HUES6 (cell line): ENCODE data around the gene AHCTF1.
A peak's percentile ranks its signal among the peaks of the same experiment; 100 is the strongest.

Experiments
- H3K27ac ChIP-seq: 2 replicates; pipeline ENCODE4 v1.7.0; 2013; ENCODE audit warnings: low read depth, mild to moderate bottlenecking, low read length, inconsistent platforms
- H3K27me3 ChIP-seq: 2 replicates; pipeline ENCODE4 v1.6.1; 2013; ENCODE audit warnings: low read length; ENCODE audit not compliant: control insufficient read depth, insufficient read depth
- H3K36me3 ChIP-seq: 2 replicates; pipeline ENCODE4 v1.6.1; 2013; ENCODE audit warnings: low read length; ENCODE audit not compliant: control insufficient read depth, insufficient read depth
- H3K4me1 ChIP-seq: 2 replicates; pipeline ENCODE4 v1.6.1; 2013; ENCODE audit warnings: low read length; ENCODE audit not compliant: control insufficient read depth, insufficient read depth
- H3K4me3 ChIP-seq: 2 replicates; pipeline ENCODE4 v1.5.1; 2013; ENCODE audit warnings: low read depth, low read length
- H3K9ac ChIP-seq: one replicate; pipeline ENCODE4 v1.6.1; 2013; ENCODE audit warnings: mild to moderate bottlenecking, low read length
- H3K9me3 ChIP-seq: 2 replicates; pipeline ENCODE4 v1.6.1; 2013; ENCODE audit warnings: low read depth, low read length; ENCODE audit not compliant: control insufficient read depth, insufficient read depth

Gene AHCTF1

DNA sequence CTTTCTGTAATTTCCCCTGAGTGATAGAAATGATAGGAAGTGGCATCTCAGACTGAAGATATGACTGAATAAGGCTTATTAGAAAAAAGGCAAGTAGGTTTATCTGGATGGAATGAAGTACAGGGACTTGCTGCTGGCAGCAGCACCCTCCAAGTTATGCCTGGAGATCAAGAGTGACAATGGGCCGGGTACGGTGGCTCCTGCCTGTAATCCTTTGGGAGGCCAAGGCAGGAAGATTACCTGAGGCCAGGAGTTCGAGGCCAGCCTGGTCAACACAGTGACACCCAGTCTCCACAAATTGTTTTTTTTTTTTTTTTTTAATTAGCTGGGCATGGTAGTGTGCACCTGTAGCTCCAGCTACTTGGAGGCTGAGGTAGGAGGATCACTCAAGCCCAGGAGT, 119.8 kb downstream of the AHCTF1 start:
- H3K27me3 ChIP-seq: no peaks in the 10 kb centered on the region
- no peak overlapping the region for H3K9ac ChIP-seq
- no peaks in the 10 kb centered on the region for H3K36me3 ChIP-seq
- H3K4me1 ChIP-seq: peaks cover 14% of the 10 kb centered on the region
- no peak overlapping the region for H3K4me3 ChIP-seq
- peak overlapping the region; percentile 65; the same call in 1 of the 2 replicates for H3K27ac ChIP-seq
- peaks cover 8% of the 10 kb centered on the region; the same call in 1 of the 2 replicates for H3K9me3 ChIP-seq

DNA sequence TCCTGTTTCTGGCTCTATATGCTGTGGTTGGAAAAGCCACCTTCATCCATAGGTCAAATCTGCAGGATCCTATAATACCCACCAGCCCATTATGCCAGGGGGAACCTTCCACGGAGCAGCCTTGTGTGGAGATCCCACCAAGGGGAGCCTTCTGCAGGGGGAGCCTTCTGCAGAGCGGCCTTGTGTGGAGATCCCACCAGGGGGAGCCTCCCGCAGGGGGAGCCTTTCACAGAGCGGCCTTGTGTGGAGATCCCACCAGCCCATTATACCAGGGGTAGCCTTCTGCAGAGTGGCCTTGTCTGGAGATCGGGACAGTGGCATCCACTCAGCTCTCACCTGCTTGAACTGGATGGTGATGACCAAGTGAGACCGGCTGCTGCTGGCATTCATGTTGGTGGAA, 122.3 kb downstream of the AHCTF1 start:
- no peaks in the 10 kb centered on the region for H3K36me3 ChIP-seq
- H3K4me3 ChIP-seq: no peak overlapping the region
- peaks cover 14% of the 10 kb centered on the region for H3K4me1 ChIP-seq
- H3K9me3 ChIP-seq: peaks cover 8% of the 10 kb centered on the region; the same call in 1 of the 2 replicates
- H3K9ac ChIP-seq: no peak overlapping the region
- no peak overlapping the region for H3K27ac ChIP-seq
- H3K27me3 ChIP-seq: no peaks in the 10 kb centered on the region

DNA sequence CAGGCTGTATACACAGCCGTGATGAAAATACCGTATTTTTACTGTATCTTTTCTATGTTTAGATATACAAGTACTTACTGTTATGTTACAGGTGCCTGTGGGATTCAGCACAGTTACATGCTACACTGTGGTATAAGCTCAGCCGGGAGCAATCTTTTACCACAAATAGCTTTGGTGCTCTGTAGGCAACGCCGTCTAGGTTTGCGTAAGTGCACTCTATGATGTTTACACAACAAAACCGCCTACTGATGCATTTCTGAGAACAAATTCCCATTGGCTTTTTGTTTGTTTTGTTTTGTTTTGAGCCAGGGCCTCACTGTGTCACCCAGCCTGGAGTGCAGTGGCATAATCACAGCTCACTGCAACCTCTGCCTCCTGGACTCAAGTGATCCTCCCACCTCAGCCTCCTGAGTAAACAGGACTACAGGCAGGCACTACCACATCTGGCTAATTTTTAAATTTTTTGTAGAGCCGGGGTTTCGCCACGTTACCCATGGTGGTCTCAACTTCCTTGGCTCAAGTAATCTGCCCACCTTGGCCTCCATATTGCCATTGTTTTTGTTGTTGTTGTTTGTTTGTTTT, 126.5 kb downstream of the AHCTF1 start:
- no peak overlapping the region for H3K4me3 ChIP-seq
- H3K4me1 ChIP-seq: peaks cover 4% of the 10 kb centered on the region; the same call in 1 of the 2 replicates
- no peak overlapping the region for H3K9ac ChIP-seq
- no peaks in the 10 kb centered on the region for H3K27me3 ChIP-seq
- H3K36me3 ChIP-seq: no peaks in the 10 kb centered on the region
- no peak overlapping the region for H3K27ac ChIP-seq
- H3K9me3 ChIP-seq: peaks cover 8% of the 10 kb centered on the region; the same call in 1 of the 2 replicates

DNA sequence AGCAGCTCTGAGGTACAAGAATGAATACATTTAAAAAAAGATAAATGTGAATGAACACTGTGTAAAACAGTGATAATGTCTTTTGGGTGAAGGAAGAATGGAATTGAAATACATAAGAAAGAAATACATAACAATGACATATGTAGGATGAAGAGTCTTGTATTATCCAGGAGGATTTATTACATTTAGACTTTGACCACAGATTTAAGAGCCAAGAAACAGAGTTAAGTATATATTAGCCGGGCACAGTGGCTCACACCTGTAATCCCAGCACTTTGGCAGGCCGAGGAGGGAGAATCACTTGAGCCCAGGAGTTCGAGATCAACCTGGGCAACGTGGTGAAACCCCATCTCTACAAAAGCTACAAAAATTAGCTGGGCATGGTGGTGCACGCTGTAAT, 127.9 kb downstream of the AHCTF1 start:
- no peak overlapping the region for H3K27ac ChIP-seq
- no peak overlapping the region for H3K9ac ChIP-seq
- H3K9me3 ChIP-seq: no peaks in the 10 kb centered on the region
- peaks cover 11% of the 10 kb centered on the region for H3K4me1 ChIP-seq
- no peak overlapping the region for H3K4me3 ChIP-seq
- no peaks in the 10 kb centered on the region for H3K36me3 ChIP-seq
- no peaks in the 10 kb centered on the region for H3K27me3 ChIP-seq

DNA sequence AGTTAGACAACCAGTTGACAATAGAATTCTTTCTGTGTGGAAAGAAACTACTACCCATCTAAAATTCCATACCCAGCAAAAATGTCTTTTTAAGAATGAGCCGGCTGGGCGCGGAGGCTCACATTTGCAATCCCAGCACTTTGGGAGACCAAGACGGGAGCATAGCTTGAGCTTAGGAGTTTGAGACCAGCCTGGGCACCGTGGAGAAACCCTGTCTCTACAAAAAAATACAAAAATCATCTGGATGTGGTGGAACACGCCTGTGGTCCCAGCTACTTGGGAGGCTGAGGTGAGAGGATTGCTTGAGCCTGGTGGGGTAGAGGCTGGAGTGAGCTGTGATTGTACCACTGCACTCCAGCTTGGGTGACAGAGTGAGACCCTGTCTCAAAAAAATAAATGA, 128.4 kb downstream of the AHCTF1 start:
- peaks cover 16% of the 10 kb centered on the region for H3K4me1 ChIP-seq
- no peak overlapping the region for H3K4me3 ChIP-seq
- H3K9ac ChIP-seq: no peak overlapping the region
- H3K9me3 ChIP-seq: no peaks in the 10 kb centered on the region
- no peaks in the 10 kb centered on the region for H3K36me3 ChIP-seq
- H3K27ac ChIP-seq: no peak overlapping the region
- H3K27me3 ChIP-seq: no peaks in the 10 kb centered on the region

DNA sequence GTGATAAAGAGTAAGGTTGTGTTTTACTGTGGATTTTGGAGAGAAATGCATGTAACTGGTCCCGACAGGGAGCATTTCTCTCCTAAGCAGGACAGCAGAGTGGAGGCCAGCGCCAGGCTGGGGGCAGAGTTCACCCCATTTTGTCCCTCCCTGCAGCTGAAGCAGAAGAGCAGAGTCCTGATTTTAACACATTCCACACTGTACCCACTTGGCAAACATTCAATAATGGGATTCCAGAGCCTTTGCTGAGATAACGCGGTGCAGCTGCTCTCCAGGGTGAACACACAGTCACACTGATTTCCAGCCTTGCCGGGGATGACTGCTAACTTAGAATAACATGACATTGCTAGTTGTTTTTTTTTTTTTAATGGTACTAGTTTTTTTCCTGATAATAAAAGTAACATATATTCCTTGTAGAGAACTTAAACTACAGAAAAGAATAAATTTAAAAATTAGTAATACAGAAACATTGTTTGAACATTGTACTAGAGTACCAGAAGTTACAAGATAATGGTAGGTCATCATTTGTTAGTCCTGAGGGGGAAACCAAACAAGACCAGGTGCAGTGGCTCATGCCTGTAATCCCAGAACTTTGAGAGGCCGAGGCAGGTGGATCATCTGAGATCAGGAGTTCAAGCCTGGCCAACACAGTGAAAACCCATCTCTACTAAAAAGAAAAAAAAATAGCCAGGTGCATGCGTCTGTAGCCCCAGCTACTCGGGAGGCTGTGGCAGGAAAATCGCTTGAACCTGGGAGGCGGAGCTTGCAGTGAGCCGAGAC, 130.3 kb downstream of the AHCTF1 start:
- H3K4me1 ChIP-seq: peaks cover 12% of the 10 kb centered on the region
- H3K27ac ChIP-seq: no peak overlapping the region
- no peak overlapping the region for H3K9ac ChIP-seq
- H3K4me3 ChIP-seq: no peak overlapping the region
- H3K27me3 ChIP-seq: no peaks in the 10 kb centered on the region
- no peaks in the 10 kb centered on the region for H3K9me3 ChIP-seq
- H3K36me3 ChIP-seq: no peaks in the 10 kb centered on the region

DNA sequence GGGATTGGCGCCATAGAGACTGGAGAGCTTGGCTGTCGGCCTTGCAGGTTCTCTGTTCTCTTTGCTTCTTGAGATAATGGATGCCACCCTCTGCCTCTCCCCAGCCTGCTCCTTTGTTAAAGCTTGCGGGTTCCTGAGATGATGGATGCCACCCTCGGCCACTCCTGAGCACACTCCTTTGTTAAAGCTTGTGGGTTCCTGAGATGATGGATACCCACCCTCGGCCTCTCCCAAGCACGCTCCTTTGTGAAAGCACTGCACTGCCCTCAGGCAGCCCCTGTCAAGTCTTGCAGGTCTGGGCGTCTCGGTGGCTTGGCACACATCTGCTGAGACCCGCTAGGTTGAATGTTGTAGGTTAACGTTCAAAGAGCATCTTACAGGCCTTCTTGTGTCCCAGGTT, 131.0 kb downstream of the AHCTF1 start:
- Histone ChIP-seq H3K36me3 (no peaks in the 10 kb centered on the region), H3K4me1 (peaks cover 17% of the 10 kb centered on the region), H3K9ac (no peak overlapping the region), H3K9me3 (no peaks in the 10 kb centered on the region), H3K27ac (no peak overlapping the region), H3K4me3 (no peak overlapping the region), H3K27me3 (0 out of 2 replicates have a peak, but pooled peaks cover 3% of the 10 kb centered on the region)

DNA sequence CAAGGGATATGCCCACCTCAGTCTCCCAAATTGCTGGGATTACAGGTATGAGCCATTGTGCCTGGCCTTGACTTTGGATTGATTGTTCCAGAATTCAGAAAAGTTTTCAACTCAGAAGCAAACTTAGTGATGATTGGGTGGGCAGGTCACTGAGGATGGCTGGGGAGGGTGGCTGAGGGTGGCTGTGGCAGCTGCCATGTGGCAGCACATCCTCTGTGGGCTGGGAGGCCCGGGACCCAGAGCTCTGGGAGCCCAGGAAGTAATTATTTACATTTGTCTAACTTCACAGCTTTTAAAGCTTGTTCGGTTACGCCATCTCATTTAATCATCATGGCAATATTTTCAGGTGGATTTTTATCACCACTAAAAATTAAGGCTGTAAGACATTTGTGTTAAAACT, 131.4 kb downstream of the AHCTF1 start:
- Histone ChIP-seq H3K4me3 (no peak overlapping the region), H3K27me3 (peaks cover 6% of the 10 kb centered on the region; the same call in 1 of the 2 replicates), H3K9ac (no peak overlapping the region)

DNA sequence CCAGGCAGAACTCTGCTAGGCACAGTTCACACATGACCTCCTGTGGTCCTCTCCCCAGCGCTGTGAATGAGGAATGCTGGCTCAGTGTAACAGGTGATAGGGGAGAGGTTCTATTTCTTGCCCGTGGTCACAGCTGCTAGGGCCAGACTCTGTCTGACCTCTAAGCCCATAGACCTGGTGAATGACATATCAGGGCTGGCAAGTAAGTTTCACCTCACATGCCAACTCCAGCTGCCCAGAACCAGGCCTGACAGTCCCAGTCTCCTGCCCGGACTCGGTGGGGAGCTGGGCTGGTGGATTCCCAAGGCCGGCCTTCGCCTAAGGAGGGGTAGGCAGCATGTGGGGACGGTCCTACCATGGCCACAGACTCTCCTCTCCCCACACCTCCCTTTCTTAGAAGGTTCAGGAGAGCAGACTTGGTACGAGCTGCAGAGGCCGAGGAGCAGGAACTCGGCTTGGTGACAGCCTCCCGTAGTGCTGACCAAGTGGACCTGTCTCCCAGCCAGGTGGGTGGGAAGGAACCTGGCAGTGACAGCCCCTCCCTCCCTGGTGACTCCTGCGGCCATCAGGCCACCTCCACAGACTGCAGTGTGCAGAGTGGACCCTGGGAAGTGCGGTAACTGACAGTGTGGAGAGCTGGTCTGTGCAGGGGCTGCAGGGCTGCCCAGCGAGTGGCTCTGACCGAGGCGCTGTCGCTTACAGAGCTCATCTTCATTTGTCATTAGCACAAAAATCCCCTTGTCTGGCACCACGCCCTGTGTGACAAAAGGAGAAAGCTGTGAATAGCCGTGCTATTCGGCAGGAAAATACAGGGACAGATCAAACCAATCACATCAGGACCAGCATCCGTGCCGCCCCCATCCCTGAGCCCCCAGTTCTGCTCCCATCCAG, 132.9 kb downstream of the AHCTF1 start:
- peaks cover 34% of the 10 kb centered on the region for H3K4me1 ChIP-seq
- no peak overlapping the region for H3K4me3 ChIP-seq
- H3K27ac ChIP-seq: no peak overlapping the region
- H3K27me3 ChIP-seq: peaks cover 6% of the 10 kb centered on the region; the same call in 1 of the 2 replicates
- H3K36me3 ChIP-seq: no peaks in the 10 kb centered on the region
- H3K9ac ChIP-seq: no peak overlapping the region
- no peaks in the 10 kb centered on the region for H3K9me3 ChIP-seq

More for the DNA sequence above, 131.4 kb downstream of the AHCTF1 start:
- no peak overlapping the region for H3K27ac ChIP-seq
- H3K36me3 ChIP-seq: no peaks in the 10 kb centered on the region
- peaks cover 21% of the 10 kb centered on the region for H3K4me1 ChIP-seq
- no peaks in the 10 kb centered on the region for H3K9me3 ChIP-seq

DNA sequence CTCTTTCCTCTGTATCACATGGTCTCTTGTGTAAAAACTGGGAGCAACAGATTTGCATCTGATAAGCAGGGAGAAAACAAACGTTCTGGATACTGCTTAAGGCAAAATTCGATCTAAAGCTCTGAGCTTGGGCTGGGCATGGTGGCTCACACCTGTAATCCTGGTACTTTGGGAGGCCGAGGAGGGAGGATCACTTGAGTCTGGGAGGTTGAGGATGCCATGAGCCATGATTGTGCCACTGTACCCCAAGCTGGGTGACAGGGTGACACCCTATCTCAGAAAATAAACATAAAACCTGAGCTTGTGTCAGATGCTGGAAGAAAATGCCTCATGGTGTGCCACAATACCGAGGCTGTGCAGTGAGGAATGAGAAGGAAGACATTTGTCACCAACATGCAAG, 133.6 kb downstream of the AHCTF1 start:
- no peaks in the 10 kb centered on the region for H3K36me3 ChIP-seq
- H3K9ac ChIP-seq: no peak overlapping the region
- H3K4me1 ChIP-seq: peaks cover 39% of the 10 kb centered on the region
- H3K27ac ChIP-seq: no peak overlapping the region
- H3K9me3 ChIP-seq: no peaks in the 10 kb centered on the region
- no peak overlapping the region for H3K4me3 ChIP-seq
- peaks cover 6% of the 10 kb centered on the region; the same call in 1 of the 2 replicates for H3K27me3 ChIP-seq
